PC-3 (cell line): ENCODE results near the gene ADCY2. TPM values are rescaled to one million over a fixed set of nuclear protein-coding genes. Genes with fewer than 3 reads are reported as not detected.

Experiments used
- ATAC-seq: fragments of 200-7000 bp; cut with Tn5 transposase; 2 replicates; pipeline ENCODE4 v1.9.1; 2020; ENCODE audit warnings: mild to moderate bottlenecking, moderate library complexity
- BruUV-seq: library from RNA; stranded (reverse); fragments of 400-500 nt; replicated peaks from 2 replicates; lab custom pipeline; 2021; lab: Mats Ljungman, UMichigan
- CTCF ChIA-PET: fragments of 300-600 bp; sonication (Branson Sonifier 250); formaldehyde crosslinking; loops from one replicate; lab custom pipeline; 2022; ENCODE audit warnings: antibody characterized with exemption; lab: Charles Lee
- POLR2A ChIA-PET: fragments of 300-600 bp; sonication (Branson Sonifier 250); formaldehyde crosslinking; loops from one replicate; lab custom pipeline; 2022; ENCODE audit warnings: antibody characterized with exemption; ENCODE audit not compliant: unreplicated experiment; lab: Charles Lee
- DNase-seq: peaks from one replicate; pipeline ENCODE4 v3.0.0-alpha.2; 2015
- H2AFZ ChIP-seq: fragments of 300-600 bp; sonication (generic); 2 replicates; pipeline ENCODE4 v1.6.0; 2016; ENCODE audit warnings: antibody characterized with exemption, low read length
- H3F3A ChIP-seq: fragments of 300-600 bp; sonication (generic); one replicate; pipeline ENCODE4 v1.6.0; 2017; ENCODE audit warnings: antibody characterized with exemption, low read length, control low read depth, mild to moderate bottlenecking; ENCODE audit not compliant: unreplicated experiment
- H3K27ac ChIP-seq: fragments of 300-600 bp; sonication (generic); 2 replicates; pipeline ENCODE4 v1.5.1; 2016; ENCODE audit warnings: mild to moderate bottlenecking, low read length
- H3K27me3 ChIP-seq: fragments of 300-600 bp; sonication (generic); 2 replicates; pipeline ENCODE4 v1.6.1; 2016; ENCODE audit warnings: low read length, mixed read lengths
- H3K36me3 ChIP-seq: fragments of 300-600 bp; sonication (generic); 2 replicates; pipeline ENCODE4 v1.6.1; 2016; ENCODE audit warnings: low read depth, mixed run types, low read length, mixed read lengths
- H3K4me1 ChIP-seq: fragments of 300-600 bp; sonication (generic); 2 replicates; pipeline ENCODE4 v1.5.1; 2016; ENCODE audit warnings: low read length; ENCODE audit not compliant: insufficient read depth
- H3K4me2 ChIP-seq: fragments of 300-600 bp; sonication (generic); 2 replicates; pipeline ENCODE4 v1.6.0; 2016; ENCODE audit warnings: low read length
- H3K4me3 ChIP-seq: fragments of 300-600 bp; sonication (generic); 2 replicates; pipeline ENCODE4 v1.5.1; 2016; ENCODE audit warnings: mild to moderate bottlenecking, low read length, mixed read lengths
- H3K79me2 ChIP-seq: fragments of 300-600 bp; sonication (generic); 2 replicates; pipeline ENCODE4 v1.6.1; 2017; ENCODE audit warnings: low read length, mixed read lengths
- H3K9ac ChIP-seq: fragments of 300-600 bp; sonication (generic); 2 replicates; pipeline ENCODE4 v1.6.0; 2016; ENCODE audit warnings: mild to moderate bottlenecking, low read length
- H3K9me2 ChIP-seq: fragments of 300-600 bp; sonication (generic); replicated peaks from 2 replicates; pipeline ENCODE4 v1.6.1; 2016; ENCODE audit warnings: mixed run types, low read length, mixed read lengths
- H3K9me3 ChIP-seq: fragments of 300-600 bp; sonication (generic); 2 replicates; pipeline ENCODE4 v1.6.1; 2016; ENCODE audit warnings: low read length, mixed read lengths
- H4K20me1 ChIP-seq: fragments of 300-600 bp; sonication (generic); 2 replicates; pipeline ENCODE4 v1.6.1; 2016; ENCODE audit warnings: low read length, mixed read lengths
- EZH2 ChIP-seq: fragments of 300-600 bp; sonication (generic); IDR thresholded peaks from one replicate; pipeline ENCODE4 v1.6.1; 2017; ENCODE audit warnings: antibody characterized with exemption, mild to moderate bottlenecking, low read length; ENCODE audit not compliant: unreplicated experiment
- EZH2phosphoT487 ChIP-seq: fragments of 300-600 bp; sonication (generic); IDR thresholded peaks from 2 replicates; pipeline ENCODE4 v1.6.1; 2018; ENCODE audit warnings: mild to moderate bottlenecking, antibody characterized with exemption, low read length, borderline replicate concordance
- intact Hi-C: fragments of 100-400 bp; cut with micrococcal nuclease; formaldehyde crosslinking; loops from 2 replicates; pipeline ENCODE4 v1.9.0; 2023
- total RNA-seq: library from RNA; depleted of rRNA; stranded (reverse); fragments of >200 nt; gene quantifications from 2 replicates; pipeline ENCODE4 v1.2.3, GENCODE V29; 2014
- TF ChIP-seq, protein P1 (sequence below): fragments of 300-600 bp; sonication (generic); conservative IDR thresholded peaks from 2 replicates; pipeline ENCODE4 v1.5.1; 2017; ENCODE audit warnings: antibody characterized with exemption, low read depth, mild to moderate bottlenecking, low read length

Gene ADCY2
- total RNA-seq, 1 experiment from 2014 or later = not detected

DNA sequence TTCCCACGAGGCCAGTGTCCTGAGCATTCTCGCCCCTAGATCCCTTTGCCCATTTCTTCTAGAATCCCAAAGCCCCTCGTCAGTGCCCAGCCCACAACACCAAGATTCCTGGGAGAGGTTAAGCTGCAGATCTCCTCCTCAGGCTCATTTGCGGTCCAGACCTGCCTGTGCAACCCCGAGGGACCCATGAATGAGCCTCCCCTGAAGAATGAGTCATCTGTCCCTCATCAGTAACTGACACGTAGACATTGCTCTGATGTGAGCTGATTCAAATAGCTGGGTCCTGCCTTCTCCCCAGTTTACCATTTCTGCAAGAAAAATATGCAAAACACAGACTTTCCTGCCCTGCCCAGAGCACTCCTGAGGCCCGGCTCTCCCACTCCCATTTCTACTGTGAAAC lies 92.8 kb downstream of the ADCY2 start:
- BruUV-seq = no TSS peak
- TF ChIP-seq EZH2 (no peak), EZH2phosphoT487 (no peak)
- TF ChIP-seq, protein P1, sequence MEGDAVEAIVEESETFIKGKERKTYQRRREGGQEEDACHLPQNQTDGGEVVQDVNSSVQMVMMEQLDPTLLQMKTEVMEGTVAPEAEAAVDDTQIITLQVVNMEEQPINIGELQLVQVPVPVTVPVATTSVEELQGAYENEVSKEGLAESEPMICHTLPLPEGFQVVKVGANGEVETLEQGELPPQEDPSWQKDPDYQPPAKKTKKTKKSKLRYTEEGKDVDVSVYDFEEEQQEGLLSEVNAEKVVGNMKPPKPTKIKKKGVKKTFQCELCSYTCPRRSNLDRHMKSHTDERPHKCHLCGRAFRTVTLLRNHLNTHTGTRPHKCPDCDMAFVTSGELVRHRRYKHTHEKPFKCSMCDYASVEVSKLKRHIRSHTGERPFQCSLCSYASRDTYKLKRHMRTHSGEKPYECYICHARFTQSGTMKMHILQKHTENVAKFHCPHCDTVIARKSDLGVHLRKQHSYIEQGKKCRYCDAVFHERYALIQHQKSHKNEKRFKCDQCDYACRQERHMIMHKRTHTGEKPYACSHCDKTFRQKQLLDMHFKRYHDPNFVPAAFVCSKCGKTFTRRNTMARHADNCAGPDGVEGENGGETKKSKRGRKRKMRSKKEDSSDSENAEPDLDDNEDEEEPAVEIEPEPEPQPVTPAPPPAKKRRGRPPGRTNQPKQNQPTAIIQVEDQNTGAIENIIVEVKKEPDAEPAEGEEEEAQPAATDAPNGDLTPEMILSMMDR = no peak
- Histone ChIP-seq H3K4me2 (no peak overlapping the region), H4K20me1 (no peaks in the 10 kb centered on the region), H3K9me2 (no peaks in the 10 kb centered on the region), H3K79me2 (no peaks in the 10 kb centered on the region), H3K4me1 (no peaks in the 10 kb centered on the region), H3F3A (no peaks in the 10 kb centered on the region), H3K27ac (no peak overlapping the region), H3K9me3 (0 out of 2 replicates have a peak, but pooled peaks cover 4% of the 10 kb centered on the region), H3K27me3 (0 out of 2 replicates have a peak, but pooled peaks cover 11% of the 10 kb centered on the region), H3K4me3 (no peak overlapping the region), H3K9ac (no peak overlapping the region), H2AFZ (no peak overlapping the region), H3K36me3 (no peaks in the 10 kb centered on the region)
- CTCF ChIA-PET = no interaction called here
- intact Hi-C loops = no loop called here
- no peak for DNase-seq
- POLR2A ChIA-PET = no interaction called here
- no peak for ATAC-seq

DNA sequence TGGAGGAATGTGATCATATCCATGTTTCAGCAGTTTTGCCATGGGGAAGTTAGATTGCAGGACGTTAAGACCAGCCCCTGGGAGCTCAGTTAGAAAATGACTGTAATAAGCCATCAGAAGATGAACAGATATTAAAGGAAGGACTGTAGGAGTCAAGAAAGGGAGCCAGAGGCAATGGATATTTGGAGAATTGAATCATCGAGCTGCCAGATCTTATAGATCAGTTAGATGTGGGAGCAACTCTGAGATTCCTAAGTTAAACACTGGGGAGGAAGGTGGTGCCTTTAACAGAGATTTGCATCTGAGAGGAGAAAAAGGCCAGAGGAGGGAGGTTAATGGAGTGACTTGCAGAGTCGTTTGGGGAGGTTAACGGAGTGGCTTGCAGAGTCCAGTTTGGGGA lies 96.4 kb downstream of the ADCY2 start:
- Histone ChIP-seq H3K79me2 (no peaks in the 10 kb centered on the region), H4K20me1 (no peaks in the 10 kb centered on the region), H3K36me3 (no peaks in the 10 kb centered on the region), H3K4me1 (no peaks in the 10 kb centered on the region), H3K27ac (no peak overlapping the region), H3K27me3 (0 out of 2 replicates have a peak, but pooled peaks cover 7% of the 10 kb centered on the region), H3F3A (no peaks in the 10 kb centered on the region), H2AFZ (no peak overlapping the region), H3K4me2 (no peak overlapping the region), H3K9me3 (0 out of 2 replicates have a peak, but pooled peaks cover 3% of the 10 kb centered on the region), H3K9ac (no peak overlapping the region), H3K9me2 (no peaks in the 10 kb centered on the region), H3K4me3 (no peak overlapping the region)
- ATAC-seq = no peak
- no peak for TF ChIP-seq EZH2phosphoT487
- ChIA-PET POLR2A (no interaction called here), CTCF (no interaction called here)
- no peak for DNase-seq
- BruUV-seq = no TSS peak
- intact Hi-C loops = no loop called here

DNA sequence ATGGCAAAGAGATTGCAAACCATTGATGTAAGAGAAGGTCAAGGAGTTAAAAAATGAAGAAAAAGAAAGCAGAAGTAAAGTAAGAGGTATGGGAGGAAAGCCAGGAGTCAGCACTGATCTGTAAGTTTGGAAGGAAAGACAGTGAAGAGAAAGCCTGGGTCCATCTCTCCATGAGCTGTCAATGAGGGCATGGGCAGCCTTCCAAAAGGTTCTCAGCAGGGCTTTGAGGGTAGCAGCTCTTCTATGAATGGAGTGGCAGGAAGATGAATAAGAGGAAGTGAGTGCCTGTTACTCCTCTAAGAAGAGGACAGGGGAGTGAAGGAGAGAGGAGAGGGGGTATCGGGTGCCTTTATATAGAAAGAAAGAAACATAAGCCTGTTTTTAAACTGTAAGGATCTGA lies 97.1 kb downstream of the ADCY2 start:
- DNase-seq = no peak
- TF ChIP-seq, protein P1 = no peak
- TF ChIP-seq EZH2 (no peak), EZH2phosphoT487 (no peak)
- ChIA-PET CTCF (no interaction called here), POLR2A (no interaction called here)
- no peak overlapping the region for H3K4me2 ChIP-seq
- H3F3A ChIP-seq = no peaks in the 10 kb centered on the region
- intact Hi-C loops = no loop called here
- no peak overlapping the region for H3K9ac ChIP-seq
- no peaks in the 10 kb centered on the region for H3K9me3 ChIP-seq
- ATAC-seq = no peak
- no peak overlapping the region for H3K27ac ChIP-seq
- no peak overlapping the region for H3K4me3 ChIP-seq
- no peaks in the 10 kb centered on the region for H3K9me2 ChIP-seq
- H3K4me1 ChIP-seq = no peaks in the 10 kb centered on the region
- BruUV-seq = no TSS peak
- no peaks in the 10 kb centered on the region for H3K79me2 ChIP-seq
- no peak overlapping the region for H2AFZ ChIP-seq
- no peaks in the 10 kb centered on the region for H3K36me3 ChIP-seq
- H3K27me3 ChIP-seq = 0 out of 2 replicates have a peak, but pooled peaks cover 7% of the 10 kb centered on the region
- H4K20me1 ChIP-seq = no peaks in the 10 kb centered on the region
